ENCODE data around the gene KANK2. TPM values are rescaled to one million over a fixed set of nuclear protein-coding genes. Genes with fewer than 3 reads are reported as not detected.

The KANK2 gene
- total and polyA plus RNA-seq, 2 of the 8 experiments (the other 6 are each of a cell fraction or from before 2014, with no cell fraction given) = 25.2 to 42.3 TPM

GRCh38 chr19:11244846-11245589 is 47.7 kb upstream of the KANK2 start (continued):
- TF ChIP-seq SIRT6 (IDR thresholded peaks at IDR 0.05; ENCODE audit: low read length) (no peak), ATF2 (IDR thresholded peaks at IDR 0.05; ENCODE audit: low read length) (no peak), KDM5A (IDR thresholded peaks at IDR 0.05; ENCODE audit: low read length) (no peak), SP4 (IDR thresholded peaks at IDR 0.05; ENCODE audit: low read length) (no peak), KDM4A (IDR thresholded peaks at IDR 0.05; ENCODE audit: low read depth, low read length, severe bottlenecking) (no peak), HDAC2 (IDR thresholded peaks at IDR 0.05; ENCODE audit: borderline replicate concordance in 1 of 2, low read depth in 2 of 2, low read length in 2 of 2) (no peak), NANOG (IDR thresholded peaks at IDR 0.05; ENCODE audit: insufficient read depth, low read depth, low read length, poor library complexity, severe bottlenecking) (no peak)

All from H1 (cell line).